GM20431 (cell line): ENCODE results near the gene PPARG.
"Not testable (repeated sequence)": the region's sequence is repeated elsewhere in the genome, so short reads cannot be mapped to it uniquely, and the experiment has no call there.

Experiments
- in situ Hi-C: fragments of 300-500 bp; cut with MseI, MboI; formaldehyde crosslinking; loops from one replicate; pipeline ENCODE4 v1.15.0; 2020; ENCODE audit warnings: low sequenced_read_pairs; ENCODE audit not compliant: unreplicated experiment

PPARG gene

DNA sequence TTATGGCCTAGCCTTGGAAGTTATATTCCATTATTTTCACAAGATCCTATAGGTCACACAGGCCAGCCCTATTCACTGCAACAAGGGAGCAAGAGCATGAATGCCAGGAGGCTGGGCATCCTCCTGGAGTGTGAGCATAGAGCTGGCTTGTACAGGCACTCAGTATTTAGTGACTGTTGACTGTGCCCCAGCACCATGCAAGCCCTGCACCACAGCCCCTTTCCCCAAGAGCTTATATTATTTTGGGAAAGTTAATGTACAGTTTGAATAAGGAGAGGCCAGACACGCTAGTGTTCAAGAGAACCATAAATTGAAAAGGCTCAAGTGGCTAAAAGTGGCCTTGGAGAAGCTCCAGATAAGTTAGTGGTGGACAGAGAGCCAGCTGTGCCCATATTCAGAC lies 163.1 kb downstream of the PPARG start:
- in situ Hi-C loops = no loop called here

GRCh38 chr3:12452361-12453330 lies 163.8 kb downstream of the PPARG start:
- in situ Hi-C loops = no loop called here

DNA sequence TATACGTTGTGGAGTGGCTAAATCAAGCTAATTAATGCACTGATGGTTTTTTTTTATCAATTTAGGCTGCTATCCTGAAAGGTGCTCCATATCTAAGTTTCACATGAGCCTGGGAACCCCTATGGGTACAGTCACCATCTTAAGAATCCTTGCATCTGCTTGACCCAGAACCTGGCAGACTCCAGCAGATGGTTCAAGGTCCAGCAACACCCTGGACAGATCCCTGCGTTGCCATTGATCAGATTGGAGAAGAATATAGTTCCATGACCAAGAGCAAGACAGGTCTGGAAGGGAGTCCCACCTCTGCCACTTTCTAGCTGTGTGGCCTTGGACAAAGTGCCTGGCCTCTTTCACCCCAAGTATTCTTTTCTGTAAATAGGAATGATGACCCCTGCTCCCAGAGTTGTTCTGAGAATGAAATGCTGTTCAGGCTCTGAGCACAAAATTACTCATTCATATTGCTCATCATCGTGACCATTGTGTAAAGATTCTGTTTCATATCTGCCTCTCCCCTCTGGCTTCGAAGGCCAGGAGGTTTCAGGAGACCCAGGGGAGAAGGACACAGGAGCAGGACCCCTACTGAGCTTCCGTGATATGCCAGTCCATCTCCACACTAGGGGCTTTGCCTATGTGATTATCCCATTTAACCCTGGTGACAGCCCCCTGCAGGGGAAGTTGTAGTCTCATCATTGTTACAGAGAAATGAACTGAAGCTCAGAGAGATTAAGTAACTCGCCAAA lies 165.4 kb downstream of the PPARG start:
- in situ Hi-C loops = no loop called here

DNA sequence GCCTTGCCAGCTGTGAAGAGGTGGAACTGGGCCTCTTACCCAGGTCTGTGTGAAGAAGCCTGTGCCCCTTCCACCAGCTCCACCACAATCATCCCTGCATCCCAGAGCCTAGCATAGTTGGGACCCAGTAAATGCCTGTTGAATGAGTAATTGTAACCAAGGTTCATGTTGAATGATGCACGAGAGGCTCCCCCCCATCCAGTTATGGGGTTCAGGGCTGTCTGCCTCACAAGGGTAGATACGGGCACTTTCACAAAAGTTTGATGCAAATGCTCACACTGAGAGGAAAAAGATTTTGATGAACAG lies 165.9 kb downstream of the PPARG start:
- in situ Hi-C loops = no loop called here

- in situ Hi-C loops = no loop called here
Observed at GRCh38 chr3:12455740-12456139, 166.9 kb downstream of the PPARG start.

DNA sequence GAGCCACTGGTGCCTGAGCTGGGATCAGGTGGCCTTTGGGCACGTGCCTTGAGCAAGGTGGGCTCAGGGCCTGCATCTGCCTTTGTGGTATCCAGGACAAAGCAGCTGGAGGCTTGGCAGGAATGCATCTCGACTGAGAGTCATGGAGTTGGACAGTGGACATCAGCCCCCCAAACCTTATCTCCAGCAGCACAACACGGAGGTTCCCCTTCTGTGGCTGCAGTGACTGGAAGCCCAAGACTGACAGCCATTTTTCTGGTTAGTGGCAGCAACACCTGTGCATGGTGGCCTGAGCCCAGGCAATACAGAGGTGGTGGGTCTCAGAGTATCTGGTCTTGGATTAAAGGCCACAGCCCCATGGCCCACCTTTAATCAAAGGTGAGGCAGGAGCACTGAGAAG lies 167.6 kb downstream of the PPARG start:
- in situ Hi-C loops = no loop called here

DNA sequence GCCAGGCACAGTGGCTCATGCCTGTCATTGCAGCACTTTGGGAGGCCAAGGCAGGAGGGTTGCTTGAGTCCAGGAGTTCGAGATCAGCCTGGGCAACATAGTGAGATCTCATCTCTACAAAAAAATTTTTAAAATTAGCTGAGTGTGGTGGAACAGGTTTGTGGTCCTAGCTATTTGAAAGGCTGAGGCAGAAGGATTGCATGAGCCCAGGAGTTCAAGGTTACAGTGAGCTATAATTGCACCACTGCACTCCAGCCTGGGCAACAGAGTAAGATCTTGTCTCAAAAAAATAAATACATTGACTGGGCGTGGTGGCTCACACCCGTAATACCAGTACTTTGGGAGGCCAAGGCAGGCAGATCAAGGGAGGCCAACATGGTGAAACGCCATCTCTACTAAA lies 168.5 kb downstream of the PPARG start:
- in situ Hi-C loops = not testable (repeated sequence)

GRCh38 chr3:12458901-12459300 lies 170.0 kb downstream of the PPARG start:
- in situ Hi-C loops = no loop called here

GRCh38 chr3:12460127-12460526 lies 171.3 kb downstream of the PPARG start:
- in situ Hi-C loops = no loop called here

GRCh38 chr3:12461097-12461649 lies 172.3 kb downstream of the PPARG start:
- in situ Hi-C loops = no loop called here

GRCh38 chr3:12462159-12462947 lies 173.5 kb downstream of the PPARG start:
- in situ Hi-C loops = no loop called here

DNA sequence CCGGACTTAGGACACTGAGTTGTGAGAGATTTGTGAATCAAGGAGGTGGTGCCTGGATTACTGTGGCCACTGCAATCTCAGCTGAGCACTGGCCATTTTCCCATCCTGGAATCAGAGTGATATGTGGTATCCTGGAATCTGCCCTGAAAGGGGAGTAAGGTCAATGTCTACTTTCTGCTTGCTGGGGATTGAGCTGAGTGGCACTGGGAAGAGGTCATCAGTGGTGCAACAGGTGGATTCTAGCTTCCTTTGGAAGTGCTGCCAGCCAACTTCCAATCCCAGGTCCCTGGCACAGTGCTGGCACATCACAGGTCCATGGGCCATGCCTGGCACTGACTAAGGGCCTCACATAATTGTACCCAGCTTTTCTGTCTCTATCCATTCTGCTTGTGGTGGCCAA lies 174.8 kb downstream of the PPARG start:
- in situ Hi-C loops = no loop called here

GRCh38 chr3:12464181-12464580 lies 175.3 kb downstream of the PPARG start:
- in situ Hi-C loops = no loop called here

- in situ Hi-C loops = no loop called here
Observed at GRCh38 chr3:12465151-12465835, 176.4 kb downstream of the PPARG start.

DNA sequence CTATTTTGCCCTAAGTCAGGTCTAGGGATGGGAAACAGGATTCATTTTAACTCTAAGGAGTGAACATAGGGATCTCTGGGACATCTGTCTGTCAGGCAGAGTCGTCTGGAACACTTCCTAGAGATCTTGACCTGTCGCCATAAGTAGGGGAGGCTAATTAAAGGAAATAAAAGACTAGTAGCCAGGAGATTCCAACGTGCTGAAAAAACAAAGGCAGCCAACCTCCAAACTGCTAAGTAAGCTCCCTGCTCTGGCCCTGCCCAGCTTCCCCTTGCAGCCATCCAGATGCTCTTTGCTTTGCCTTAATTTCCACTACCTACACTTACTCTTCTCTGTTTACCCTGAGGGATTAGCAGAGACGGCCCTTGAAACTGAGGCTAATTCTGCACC lies 177.0 kb downstream of the PPARG start:
- in situ Hi-C loops = no loop called here

- in situ Hi-C loops = no loop called here
Observed at GRCh38 chr3:12467746-12468145, 178.9 kb downstream of the PPARG start.

- in situ Hi-C loops = no loop called here
Observed at GRCh38 chr3:12468276-12468675, 179.4 kb downstream of the PPARG start.

GRCh38 chr3:12468757-12469156 lies 179.9 kb downstream of the PPARG start:
- in situ Hi-C loops = no loop called here

- in situ Hi-C loops = not testable (repeated sequence)
Observed at GRCh38 chr3:12469222-12469621, 180.4 kb downstream of the PPARG start.

DNA sequence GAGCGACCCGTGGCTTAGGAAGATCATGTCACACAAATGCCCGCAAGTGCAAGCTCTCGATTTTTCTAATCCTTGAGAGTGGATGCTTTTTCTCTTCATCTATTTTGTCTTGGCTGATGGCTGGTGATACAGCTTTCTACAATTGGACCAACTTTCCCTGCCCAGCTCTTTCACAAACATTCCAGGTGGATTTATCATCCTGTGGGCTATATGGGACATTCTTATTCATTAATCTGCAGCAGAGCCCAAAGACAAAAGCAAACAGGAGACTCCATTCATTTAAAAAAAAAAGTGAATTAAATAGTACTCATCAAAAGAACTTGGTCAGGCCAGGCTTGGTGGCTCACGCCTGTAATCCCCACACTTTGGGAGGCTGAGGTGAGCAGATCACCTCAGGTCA lies 181.2 kb downstream of the PPARG start:
- in situ Hi-C loops = loop anchor here (10.0 kb wide), 1 partner anchor 325 kb away; no protein-coding TSS in a partner anchor
